Tibial nerve (tissue), 4 donors: ENCODE data around the gene ADAT2.

Source experiments
- CTCF ChIP-seq, 5 experiments: fragments of 200-600 bp in 3 of 5; fragments of 450-650 bp in 2 of 5; sonication (generic) in 3 of 5; IDR thresholded peaks; one replicate each; pipeline ENCODE4 v1.5.1; 2016 to 2019; ENCODE audit warnings: antibody characterized with exemption in 5 of 5, mild to moderate bottlenecking in 3 of 5, moderate library complexity in 2 of 5
- EP300 ChIP-seq, 2 donors: sonication (generic); formaldehyde crosslinking; IDR thresholded peaks; one replicate each; pipeline ENCODE4 v1.6.1; 2017; ENCODE audit warnings: antibody characterized with exemption in 2 of 2, mild to moderate bottlenecking in 1 of 2
- POLR2A ChIP-seq, 2 donors: fragments of 450-650 bp; IDR thresholded peaks; one replicate each; pipeline ENCODE4 v1.6.1; 2017; ENCODE audit warnings: antibody characterized with exemption in 2 of 2, mild to moderate bottlenecking in 2 of 2, moderate library complexity in 2 of 2

- TF ChIP-seq CTCF (IDR thresholded peaks at IDR 0.05) = no peak
- TF ChIP-seq POLR2A (IDR thresholded peaks at IDR 0.05) = no peak
- no peak for TF ChIP-seq EP300 (IDR thresholded peaks at IDR 0.05)
These were observed 46.5 kb upstream of the ADAT2 start for GRCh38 chr6:143496974-143497373.
